ENCODE results near the gene FOXP1. TPM values are rescaled to one million over a fixed set of nuclear protein-coding genes. Genes with fewer than 3 reads are reported as not detected.

FOXP1 gene
- total RNA-seq, 1 experiment from 2014 or later = 2.9 TPM

DNA sequence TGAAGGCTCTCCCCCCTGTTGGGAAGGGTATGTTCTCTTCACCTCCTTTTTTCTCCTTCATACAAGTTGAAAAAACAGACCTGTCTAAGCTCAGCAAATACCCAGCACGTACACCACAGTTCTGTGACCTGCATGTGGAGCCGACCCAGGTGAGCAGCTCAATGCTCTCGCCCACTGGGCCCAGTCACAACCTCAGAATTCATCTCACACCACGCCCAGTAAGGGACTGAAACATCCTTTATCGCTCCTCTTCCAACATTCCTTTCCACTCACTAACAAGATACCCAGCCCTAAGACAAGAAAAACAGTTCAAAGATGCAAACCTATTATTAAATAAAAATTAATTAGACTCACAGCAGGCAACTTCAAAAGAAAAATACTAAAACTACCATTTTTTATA, 68.9 kb downstream of the FOXP1 start:
- DNase-seq (ENCODE audit: low read depth, low spot score) = no peak
- ChIA-PET CTCF (no interaction called here), POLR2A (no interaction called here)
- no peak overlapping the region for H3K27ac ChIP-seq (ENCODE audit: low read length)
- no TSS peak for BruUV-seq (replicated peaks)
- H3K36me3 ChIP-seq (ENCODE audit: control insufficient read depth, insufficient read depth, low read length) = no peaks in the 10 kb centered on the region
- intact Hi-C loops (cut with micrococcal nuclease; ENCODE audit: unreplicated experiment) = no loop called here
- H3K4me1 ChIP-seq (ENCODE audit: control insufficient read depth, insufficient read depth, low read length) = no peaks in the 10 kb centered on the region
- no peaks in the 10 kb centered on the region for H3K9me3 ChIP-seq (ENCODE audit: control insufficient read depth, insufficient read depth, low read depth, low read length)
- in situ Hi-C loops (cut with HindIII; ENCODE audit: low pct_unique_long_range_greater_than_20kb, low sequenced_read_pairs) = no loop called here
- H3K27me3 ChIP-seq (ENCODE audit: control insufficient read depth, insufficient read depth, low read length) = no peaks in the 10 kb centered on the region
- TF ChIP-seq SIN3A (IDR thresholded peaks at IDR 0.05; ENCODE audit: borderline replicate concordance, insufficient read depth, low read depth, low read length) = no peak
- TF ChIP-seq TCF7L2 (IDR thresholded peaks at IDR 0.05; ENCODE audit: low read depth, low read length) = no peak
- TF ChIP-seq, protein P1, sequence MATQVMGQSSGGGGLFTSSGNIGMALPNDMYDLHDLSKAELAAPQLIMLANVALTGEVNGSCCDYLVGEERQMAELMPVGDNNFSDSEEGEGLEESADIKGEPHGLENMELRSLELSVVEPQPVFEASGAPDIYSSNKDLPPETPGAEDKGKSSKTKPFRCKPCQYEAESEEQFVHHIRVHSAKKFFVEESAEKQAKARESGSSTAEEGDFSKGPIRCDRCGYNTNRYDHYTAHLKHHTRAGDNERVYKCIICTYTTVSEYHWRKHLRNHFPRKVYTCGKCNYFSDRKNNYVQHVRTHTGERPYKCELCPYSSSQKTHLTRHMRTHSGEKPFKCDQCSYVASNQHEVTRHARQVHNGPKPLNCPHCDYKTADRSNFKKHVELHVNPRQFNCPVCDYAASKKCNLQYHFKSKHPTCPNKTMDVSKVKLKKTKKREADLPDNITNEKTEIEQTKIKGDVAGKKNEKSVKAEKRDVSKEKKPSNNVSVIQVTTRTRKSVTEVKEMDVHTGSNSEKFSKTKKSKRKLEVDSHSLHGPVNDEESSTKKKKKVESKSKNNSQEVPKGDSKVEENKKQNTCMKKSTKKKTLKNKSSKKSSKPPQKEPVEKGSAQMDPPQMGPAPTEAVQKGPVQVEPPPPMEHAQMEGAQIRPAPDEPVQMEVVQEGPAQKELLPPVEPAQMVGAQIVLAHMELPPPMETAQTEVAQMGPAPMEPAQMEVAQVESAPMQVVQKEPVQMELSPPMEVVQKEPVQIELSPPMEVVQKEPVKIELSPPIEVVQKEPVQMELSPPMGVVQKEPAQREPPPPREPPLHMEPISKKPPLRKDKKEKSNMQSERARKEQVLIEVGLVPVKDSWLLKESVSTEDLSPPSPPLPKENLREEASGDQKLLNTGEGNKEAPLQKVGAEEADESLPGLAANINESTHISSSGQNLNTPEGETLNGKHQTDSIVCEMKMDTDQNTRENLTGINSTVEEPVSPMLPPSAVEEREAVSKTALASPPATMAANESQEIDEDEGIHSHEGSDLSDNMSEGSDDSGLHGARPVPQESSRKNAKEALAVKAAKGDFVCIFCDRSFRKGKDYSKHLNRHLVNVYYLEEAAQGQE (IDR thresholded peaks at IDR 0.05; ENCODE audit: insufficient read depth in 1 of 2, low read depth in 2 of 2, low read length in 1 of 2) = no peak
- TF ChIP-seq, protein P2, sequence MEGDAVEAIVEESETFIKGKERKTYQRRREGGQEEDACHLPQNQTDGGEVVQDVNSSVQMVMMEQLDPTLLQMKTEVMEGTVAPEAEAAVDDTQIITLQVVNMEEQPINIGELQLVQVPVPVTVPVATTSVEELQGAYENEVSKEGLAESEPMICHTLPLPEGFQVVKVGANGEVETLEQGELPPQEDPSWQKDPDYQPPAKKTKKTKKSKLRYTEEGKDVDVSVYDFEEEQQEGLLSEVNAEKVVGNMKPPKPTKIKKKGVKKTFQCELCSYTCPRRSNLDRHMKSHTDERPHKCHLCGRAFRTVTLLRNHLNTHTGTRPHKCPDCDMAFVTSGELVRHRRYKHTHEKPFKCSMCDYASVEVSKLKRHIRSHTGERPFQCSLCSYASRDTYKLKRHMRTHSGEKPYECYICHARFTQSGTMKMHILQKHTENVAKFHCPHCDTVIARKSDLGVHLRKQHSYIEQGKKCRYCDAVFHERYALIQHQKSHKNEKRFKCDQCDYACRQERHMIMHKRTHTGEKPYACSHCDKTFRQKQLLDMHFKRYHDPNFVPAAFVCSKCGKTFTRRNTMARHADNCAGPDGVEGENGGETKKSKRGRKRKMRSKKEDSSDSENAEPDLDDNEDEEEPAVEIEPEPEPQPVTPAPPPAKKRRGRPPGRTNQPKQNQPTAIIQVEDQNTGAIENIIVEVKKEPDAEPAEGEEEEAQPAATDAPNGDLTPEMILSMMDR (IDR thresholded peaks at IDR 0.05) = no peak
- TF ChIP-seq POLR2AphosphoS5 (IDR thresholded peaks at IDR 0.05; ENCODE audit: low read depth, low read length) = no peak
- no peak for ATAC-seq
- H3K4me3 ChIP-seq (ENCODE audit: low read depth in 2 of 2, low read length in 2 of 2) = no peak overlapping the region

DNA sequence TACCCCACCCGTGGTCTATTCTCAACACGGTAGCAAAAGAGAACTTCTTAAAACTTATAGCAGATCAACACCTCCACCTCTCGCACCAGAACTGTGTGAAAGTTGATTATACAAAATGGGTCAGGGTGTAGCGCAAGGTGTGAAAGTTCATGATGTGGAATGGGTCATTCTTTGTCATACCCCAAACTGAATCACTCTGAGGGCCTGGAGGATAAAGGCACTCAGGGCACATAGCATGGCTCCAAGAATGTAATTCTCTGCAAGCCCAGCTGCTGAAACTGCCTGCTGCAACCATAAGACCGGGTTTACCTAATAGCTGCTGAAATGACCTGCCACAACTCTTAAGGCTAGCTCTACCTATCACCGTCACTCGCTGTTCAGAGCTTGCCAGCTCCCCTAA, 70.0 kb downstream of the FOXP1 start:
- Histone ChIP-seq H3K27ac (ENCODE audit: low read length) (no peak overlapping the region), H3K9me3 (ENCODE audit: control insufficient read depth, insufficient read depth, low read depth, low read length) (no peaks in the 10 kb centered on the region), H3K36me3 (ENCODE audit: control insufficient read depth, insufficient read depth, low read length) (no peaks in the 10 kb centered on the region), H3K4me1 (ENCODE audit: control insufficient read depth, insufficient read depth, low read length) (no peaks in the 10 kb centered on the region), H3K4me3 (ENCODE audit: low read depth in 2 of 2, low read length in 2 of 2) (no peak overlapping the region), H3K27me3 (ENCODE audit: control insufficient read depth, insufficient read depth, low read length) (no peaks in the 10 kb centered on the region)
- TF ChIP-seq POLR2AphosphoS5 (IDR thresholded peaks at IDR 0.05; ENCODE audit: low read depth, low read length) = no peak
- TF ChIP-seq, protein P1 (IDR thresholded peaks at IDR 0.05; ENCODE audit: insufficient read depth in 1 of 2, low read depth in 2 of 2, low read length in 1 of 2) = no peak
- TF ChIP-seq, protein P2 (IDR thresholded peaks at IDR 0.05) = no peak
- no peak for TF ChIP-seq TCF7L2 (IDR thresholded peaks at IDR 0.05; ENCODE audit: low read depth, low read length)
- no peak for TF ChIP-seq SIN3A (IDR thresholded peaks at IDR 0.05; ENCODE audit: borderline replicate concordance, insufficient read depth, low read depth, low read length)
- POLR2A ChIA-PET = no interaction called here
- no TSS peak for BruUV-seq (replicated peaks)
- intact Hi-C loops (cut with micrococcal nuclease; ENCODE audit: unreplicated experiment) (no loop called here), in situ Hi-C loops (cut with HindIII; ENCODE audit: low pct_unique_long_range_greater_than_20kb, low sequenced_read_pairs) (no loop called here)
- ATAC-seq (no peak), DNase-seq (ENCODE audit: low read depth, low spot score) (no peak)
- CTCF ChIA-PET = no interaction called here

Measured in Panc1 (cell line).